Neutrophil (primary cell): Measurements from ENCODE around the gene STX8.

Experiments
- H3K27ac ChIP-seq: fragments of 200-600 bp; sonication (generic); 2 replicates; pipeline ENCODE4 v1.5.1; 2016; ENCODE audit warnings: mild to moderate bottlenecking, moderate library complexity
- H3K27me3 ChIP-seq: fragments of 200-600 bp; sonication (generic); 2 replicates; pipeline ENCODE4 v1.6.0; 2016; ENCODE audit warnings: mild to moderate bottlenecking
- H3K36me3 ChIP-seq: fragments of 200-600 bp; sonication (generic); 2 replicates; pipeline ENCODE4 v1.5.1; 2017
- H3K4me1 ChIP-seq, 2 experiments: fragments of 200-600 bp in 1 of 2; sonication (generic) in 1 of 2; 1 replicate in 1 of 2; 2 replicates in 1 of 2; pipeline versions ENCODE4 v1.5.1 to v1.6.1; 2013 to 2016; ENCODE audit warnings: low read depth in 1 of 2, low read length in 1 of 2, mild to moderate bottlenecking in 1 of 2, moderate library complexity in 1 of 2; ENCODE audit not compliant: control insufficient read depth in 1 of 2, insufficient read depth in 1 of 2
- H3K4me3 ChIP-seq, 2 experiments: fragments of 200-600 bp in 1 of 2; sonication (generic) in 1 of 2; 1 replicate in 1 of 2; 2 replicates in 1 of 2; pipeline ENCODE4 v1.5.1; 2013 to 2016; ENCODE audit warnings: low read depth in 1 of 2, low read length in 1 of 2, mild to moderate bottlenecking in 1 of 2, moderate library complexity in 1 of 2
- H3K9me3 ChIP-seq: fragments of 200-600 bp; sonication (generic); 2 replicates; pipeline ENCODE4 v1.5.1; 2016
- TF ChIP-seq, protein P1 (sequence below): fragments of 200-600 bp; sonication (generic); IDR thresholded peaks from 2 replicates; pipeline ENCODE4 v1.5.1; 2016; ENCODE audit warnings: antibody characterized with exemption

Gene STX8

DNA sequence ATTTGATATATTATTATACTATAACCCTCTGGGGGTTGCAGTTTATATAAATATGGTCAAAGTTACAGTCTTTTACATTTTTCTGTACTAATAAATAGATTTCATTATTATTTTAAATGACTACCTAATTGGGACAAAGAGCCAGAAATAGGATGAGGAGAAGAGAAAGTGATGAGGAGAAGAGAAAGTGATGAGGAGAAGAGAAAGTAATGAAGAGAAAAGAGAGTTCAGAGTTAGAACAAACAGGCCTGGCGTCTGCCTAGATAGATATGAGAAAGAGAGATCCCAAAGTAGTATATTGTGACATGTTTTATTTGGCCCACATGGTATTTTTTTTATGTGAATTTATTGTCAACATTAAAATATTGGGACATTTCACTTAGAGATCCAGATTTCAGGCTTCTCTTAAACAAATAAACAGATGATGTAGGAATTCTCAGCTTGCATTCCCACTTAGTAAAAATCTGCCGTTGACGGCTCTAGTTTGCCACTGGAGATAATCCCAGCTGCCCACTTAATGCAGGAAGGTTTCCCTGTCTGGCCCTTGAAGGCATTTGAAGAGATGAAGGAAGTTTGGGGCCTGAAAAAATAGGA is 210.7 kb downstream of the STX8 start:
- TF ChIP-seq, protein P1, sequence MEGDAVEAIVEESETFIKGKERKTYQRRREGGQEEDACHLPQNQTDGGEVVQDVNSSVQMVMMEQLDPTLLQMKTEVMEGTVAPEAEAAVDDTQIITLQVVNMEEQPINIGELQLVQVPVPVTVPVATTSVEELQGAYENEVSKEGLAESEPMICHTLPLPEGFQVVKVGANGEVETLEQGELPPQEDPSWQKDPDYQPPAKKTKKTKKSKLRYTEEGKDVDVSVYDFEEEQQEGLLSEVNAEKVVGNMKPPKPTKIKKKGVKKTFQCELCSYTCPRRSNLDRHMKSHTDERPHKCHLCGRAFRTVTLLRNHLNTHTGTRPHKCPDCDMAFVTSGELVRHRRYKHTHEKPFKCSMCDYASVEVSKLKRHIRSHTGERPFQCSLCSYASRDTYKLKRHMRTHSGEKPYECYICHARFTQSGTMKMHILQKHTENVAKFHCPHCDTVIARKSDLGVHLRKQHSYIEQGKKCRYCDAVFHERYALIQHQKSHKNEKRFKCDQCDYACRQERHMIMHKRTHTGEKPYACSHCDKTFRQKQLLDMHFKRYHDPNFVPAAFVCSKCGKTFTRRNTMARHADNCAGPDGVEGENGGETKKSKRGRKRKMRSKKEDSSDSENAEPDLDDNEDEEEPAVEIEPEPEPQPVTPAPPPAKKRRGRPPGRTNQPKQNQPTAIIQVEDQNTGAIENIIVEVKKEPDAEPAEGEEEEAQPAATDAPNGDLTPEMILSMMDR, result no peak
- H3K9me3 ChIP-seq, result no peaks in the 10 kb centered on the region

DNA sequence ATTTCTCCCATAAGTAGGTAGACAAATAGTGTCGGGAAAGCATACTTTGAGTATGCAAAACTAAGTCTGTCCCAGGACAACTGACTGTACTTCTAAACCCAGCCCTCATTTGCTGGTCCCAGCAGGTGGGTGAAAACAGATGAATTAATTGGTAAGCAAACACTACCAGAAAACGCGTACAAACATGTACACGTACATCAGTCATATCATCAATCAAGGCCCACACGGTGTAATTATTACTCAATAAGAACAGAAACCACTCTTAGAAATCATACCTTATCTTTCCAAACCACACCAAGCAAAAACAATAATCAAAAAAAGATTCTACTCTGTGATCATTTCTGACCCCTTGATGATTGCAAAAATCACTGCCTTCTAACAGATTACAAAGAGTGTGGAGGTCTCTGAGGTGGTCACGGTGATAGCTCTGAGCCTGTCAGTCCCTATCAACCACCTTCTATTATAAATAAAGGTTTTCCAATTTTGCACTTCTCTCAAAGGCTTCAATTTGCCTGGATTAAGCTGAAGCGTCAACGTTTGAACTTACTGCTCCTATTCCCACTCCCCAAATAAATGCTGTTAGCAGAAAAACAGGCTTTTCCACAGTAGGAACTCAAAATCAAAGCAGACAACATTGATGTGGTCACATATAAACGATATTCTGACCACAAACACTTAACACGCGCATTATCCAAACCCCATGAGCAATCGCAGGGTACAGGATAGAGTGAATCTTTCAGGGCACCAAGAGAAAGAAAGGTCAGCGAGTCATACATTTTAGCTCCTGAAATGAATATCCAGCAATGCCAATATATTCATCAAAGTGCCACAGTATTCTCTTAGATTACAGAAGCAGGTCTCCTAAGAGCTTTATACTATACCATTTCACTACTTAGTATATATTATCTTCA is 211.9 kb downstream of the STX8 start:
- Histone ChIP-seq H3K36me3 (no peaks in the 10 kb centered on the region), H3K27ac (no peak overlapping the region), H3K4me1 (no peaks in the 10 kb centered on the region), H3K4me3 (no peak overlapping the region), H3K27me3 (no peaks in the 10 kb centered on the region), H3K9me3 (no peaks in the 10 kb centered on the region)
- TF ChIP-seq, protein P1, result no peak

More for the DNA sequence above, 210.7 kb downstream of the STX8 start:
- no peaks in the 10 kb centered on the region for H3K4me1 ChIP-seq
- H3K27me3 ChIP-seq, result no peaks in the 10 kb centered on the region
- no peaks in the 10 kb centered on the region for H3K36me3 ChIP-seq
- H3K4me3 ChIP-seq, result no peak overlapping the region
- H3K27ac ChIP-seq, result no peak overlapping the region

DNA sequence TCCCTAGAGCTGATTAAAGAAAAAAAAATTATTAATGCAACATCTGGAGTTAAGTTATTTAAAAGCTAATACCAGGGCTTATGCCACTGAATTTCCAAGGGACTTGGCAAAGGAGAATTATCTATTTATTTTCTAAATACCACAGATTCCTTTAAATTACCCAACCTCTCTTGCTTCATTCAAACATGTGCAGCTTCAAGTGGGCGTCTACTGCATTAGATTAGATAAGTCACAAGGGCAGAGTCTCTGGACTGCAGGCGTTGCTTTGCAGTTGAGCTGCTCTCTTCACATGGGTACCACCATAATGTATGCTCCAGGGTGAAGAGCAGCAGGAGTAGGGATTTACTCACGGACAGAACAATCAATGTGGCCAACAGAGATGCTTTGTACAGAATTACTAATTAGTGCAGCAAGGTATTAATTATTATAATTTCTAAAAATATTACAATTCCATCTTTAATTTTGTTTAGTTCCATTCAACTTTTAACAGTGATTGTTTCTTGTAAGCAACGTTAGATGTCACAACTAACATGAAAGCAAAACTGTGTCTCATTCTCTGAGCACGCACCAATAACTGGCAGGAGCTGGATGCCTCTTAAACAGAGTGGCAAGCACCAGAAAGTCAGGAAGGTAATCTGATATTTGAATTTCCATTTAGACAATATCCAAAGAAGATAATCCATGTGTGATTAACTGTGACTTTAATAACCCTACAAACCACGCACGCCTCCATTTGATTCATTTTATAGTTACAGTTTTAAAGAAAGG is 214.2 kb downstream of the STX8 start:
- Histone ChIP-seq H3K27me3 (no peaks in the 10 kb centered on the region), H3K9me3 (no peaks in the 10 kb centered on the region), H3K4me1 (peaks cover 3% of the 10 kb centered on the region in 2 experiments), H3K27ac (no peak overlapping the region), H3K4me3 (no peak overlapping the region), H3K36me3 (no peaks in the 10 kb centered on the region)
- TF ChIP-seq, protein P1, result no peak

DNA sequence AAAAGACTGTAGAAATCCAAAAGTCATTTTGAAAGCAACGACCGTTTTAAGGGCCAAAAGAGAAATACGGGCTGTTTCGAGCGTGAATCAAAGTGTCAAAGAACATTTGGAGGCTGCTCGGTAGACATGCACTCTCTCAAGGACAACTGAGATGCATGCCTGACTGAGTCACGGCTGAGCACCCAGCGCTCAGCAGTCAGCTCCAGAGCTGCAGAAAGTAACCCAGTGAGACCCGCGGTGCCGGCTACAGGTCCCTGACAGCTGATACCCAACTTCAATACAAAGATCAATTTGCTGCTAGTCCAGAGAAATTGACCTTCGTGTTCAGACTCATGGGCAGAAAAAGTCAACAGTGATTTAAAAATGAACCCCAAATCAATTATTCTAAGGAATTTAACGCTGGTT is 214.9 kb downstream of the STX8 start:
- no peaks in the 10 kb centered on the region for H3K36me3 ChIP-seq
- peaks cover 7% of the 10 kb centered on the region in 2 experiments for H3K4me1 ChIP-seq
- no peak overlapping the region for H3K27ac ChIP-seq
- TF ChIP-seq, protein P1, result no peak
- H3K4me3 ChIP-seq, result no peak overlapping the region
- no peaks in the 10 kb centered on the region for H3K27me3 ChIP-seq
- no peaks in the 10 kb centered on the region for H3K9me3 ChIP-seq

DNA sequence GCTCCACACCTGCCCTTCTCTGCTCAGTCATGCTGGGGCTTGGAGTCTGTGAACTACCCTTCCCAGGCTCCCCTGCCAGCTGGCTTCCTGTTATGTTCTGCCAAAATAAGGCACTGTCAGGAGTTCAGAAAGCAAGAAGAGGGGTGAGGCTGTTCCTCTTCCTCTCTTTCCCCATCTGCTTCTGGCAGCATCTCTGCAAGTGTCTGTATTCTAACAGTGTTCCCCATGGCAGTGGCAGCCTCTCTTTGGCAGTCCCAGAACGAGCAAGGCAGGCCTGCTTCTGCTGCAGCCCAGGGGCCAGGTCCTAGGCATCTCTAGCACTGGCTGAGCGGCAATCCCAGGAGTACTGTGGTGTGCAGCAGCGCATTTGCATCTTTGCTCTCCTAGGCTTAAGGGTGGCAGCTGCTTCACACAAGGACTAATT is 219.1 kb downstream of the STX8 start:
- no peaks in the 10 kb centered on the region for H3K36me3 ChIP-seq
- H3K4me1 ChIP-seq, result peaks cover 7% of the 10 kb centered on the region in 2 experiments
- no peaks in the 10 kb centered on the region for H3K27me3 ChIP-seq
- no peak overlapping the region for H3K27ac ChIP-seq
- no peaks in the 10 kb centered on the region for H3K9me3 ChIP-seq
- TF ChIP-seq, protein P1, result no peak
- no peak overlapping the region for H3K4me3 ChIP-seq
